Measurements from ENCODE around the gene PDPR.
"Not testable (repeated sequence)": the region's sequence is repeated elsewhere in the genome, so short reads cannot be mapped to it uniquely, and the experiment has no call there.

DNA sequence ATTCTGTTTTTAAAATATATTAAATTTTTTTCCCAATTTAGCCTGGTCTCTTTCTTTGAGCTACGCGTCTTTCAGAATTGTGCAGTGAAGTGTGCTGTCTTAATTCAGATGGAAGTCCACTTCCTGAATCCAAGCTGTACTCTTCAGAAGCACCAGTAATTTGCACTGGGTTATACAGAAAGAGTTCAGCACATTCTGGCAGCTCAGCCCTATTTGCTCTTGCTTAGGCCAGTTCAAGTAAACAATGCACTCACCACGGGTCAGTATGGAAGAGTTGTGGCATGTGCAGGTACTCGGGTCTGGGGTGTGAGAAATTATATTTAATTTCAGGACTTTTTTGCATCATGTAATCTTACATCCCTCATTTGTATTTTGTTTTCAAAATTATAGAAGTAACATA lies 25.3 kb upstream of the PDPR start:
- TF ChIP-seq, protein P1, sequence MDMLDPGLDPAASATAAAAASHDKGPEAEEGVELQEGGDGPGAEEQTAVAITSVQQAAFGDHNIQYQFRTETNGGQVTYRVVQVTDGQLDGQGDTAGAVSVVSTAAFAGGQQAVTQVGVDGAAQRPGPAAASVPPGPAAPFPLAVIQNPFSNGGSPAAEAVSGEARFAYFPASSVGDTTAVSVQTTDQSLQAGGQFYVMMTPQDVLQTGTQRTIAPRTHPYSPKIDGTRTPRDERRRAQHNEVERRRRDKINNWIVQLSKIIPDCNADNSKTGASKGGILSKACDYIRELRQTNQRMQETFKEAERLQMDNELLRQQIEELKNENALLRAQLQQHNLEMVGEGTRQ (IDR thresholded peaks at IDR 0.05; ENCODE audit: low read length): not testable (repeated sequence)
- TF ChIP-seq CTCF (IDR thresholded peaks at IDR 0.05; ENCODE audit: control extremely low read depth in 1 of 3, insufficient read depth in 1 of 3, low read depth in 1 of 3, low read length in 3 of 3); MAFK (IDR thresholded peaks at IDR 0.05; ENCODE audit: low read depth, low read length); EZH2 (IDR thresholded peaks at IDR 0.05; ENCODE audit: low read depth, low read length, severe bottlenecking); FOSL1 (IDR thresholded peaks at IDR 0.05; ENCODE audit: insufficient read depth, low read depth, low read length); MAX (IDR thresholded peaks at IDR 0.05); TAF1 (IDR thresholded peaks at IDR 0.05; ENCODE audit: low read depth, low read length); SUZ12 (IDR thresholded peaks at IDR 0.05; ENCODE audit: low read length); SIN3A (conservative IDR thresholded peaks at IDR 0.05 in 1 of 2, IDR thresholded peaks at IDR 0.05 in 1 of 2; ENCODE audit: low read depth in 1 of 2, low read length in 2 of 2); JUN (IDR thresholded peaks at IDR 0.05; ENCODE audit: low read depth, low read length); EGR1 (IDR thresholded peaks at IDR 0.05; ENCODE audit: borderline replicate concordance, low read depth, low read length); TCF12 (IDR thresholded peaks at IDR 0.05; ENCODE audit: low read depth, low read length); NANOG (IDR thresholded peaks at IDR 0.05; ENCODE audit: insufficient read depth, low read depth, low read length, poor library complexity, severe bottlenecking); POLR2A (IDR thresholded peaks at IDR 0.05; ENCODE audit: control extremely low read depth in 1 of 2, low read depth in 2 of 2, low read length in 2 of 2): not testable (repeated sequence)
